ENCODE data around the gene YAF2.

- TF ChIP-seq, protein P1, sequence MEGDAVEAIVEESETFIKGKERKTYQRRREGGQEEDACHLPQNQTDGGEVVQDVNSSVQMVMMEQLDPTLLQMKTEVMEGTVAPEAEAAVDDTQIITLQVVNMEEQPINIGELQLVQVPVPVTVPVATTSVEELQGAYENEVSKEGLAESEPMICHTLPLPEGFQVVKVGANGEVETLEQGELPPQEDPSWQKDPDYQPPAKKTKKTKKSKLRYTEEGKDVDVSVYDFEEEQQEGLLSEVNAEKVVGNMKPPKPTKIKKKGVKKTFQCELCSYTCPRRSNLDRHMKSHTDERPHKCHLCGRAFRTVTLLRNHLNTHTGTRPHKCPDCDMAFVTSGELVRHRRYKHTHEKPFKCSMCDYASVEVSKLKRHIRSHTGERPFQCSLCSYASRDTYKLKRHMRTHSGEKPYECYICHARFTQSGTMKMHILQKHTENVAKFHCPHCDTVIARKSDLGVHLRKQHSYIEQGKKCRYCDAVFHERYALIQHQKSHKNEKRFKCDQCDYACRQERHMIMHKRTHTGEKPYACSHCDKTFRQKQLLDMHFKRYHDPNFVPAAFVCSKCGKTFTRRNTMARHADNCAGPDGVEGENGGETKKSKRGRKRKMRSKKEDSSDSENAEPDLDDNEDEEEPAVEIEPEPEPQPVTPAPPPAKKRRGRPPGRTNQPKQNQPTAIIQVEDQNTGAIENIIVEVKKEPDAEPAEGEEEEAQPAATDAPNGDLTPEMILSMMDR (IDR thresholded peaks at IDR 0.05) = no peak
- TF ChIP-seq ZFX (IDR thresholded peaks at IDR 0.05; ENCODE audit: borderline replicate concordance) = no peak
Measured at GRCh38 chr12:42161529-42161928, 76.5 kb downstream of the YAF2 start.
